ENCODE data around the gene KLK4. TPM values are rescaled to one million over a fixed set of nuclear protein-coding genes. Genes with fewer than 3 reads are reported as not detected.

The KLK4 gene
- total and polyA plus RNA-seq, 4 donors, result 0.03 to 0.26 TPM; not detected in 2

Other genes starting within 250 kb of the KLK4 start
- gene SHANK1, start 191.6 kb downstream of the KLK4 start, total RNA-seq, result 1 to 10 TPM in 1 of 2 donors, under 1 TPM in 1; 0.15 to 1.2 TPM
- gene SHANK1, start 191.6 kb downstream of the KLK4 start, polyA plus RNA-seq, result under 1 TPM; 0.18 to 0.24 TPM
- 10 to 100 TPM in 1 of 2 donors, 1 to 10 TPM in 1; 7.7 to 24.6 TPM for gene CLEC11A, start 188.0 kb downstream of the KLK4 start, total RNA-seq
- gene CLEC11A, start 188.0 kb downstream of the KLK4 start, polyA plus RNA-seq, result 10 to 100 TPM in 1 of 2 donors, 1 to 10 TPM in 1; 8.5 to 13.7 TPM
- not detected for gene GPR32, start 140.9 kb downstream of the KLK4 start, total RNA-seq
- gene GPR32, start 140.9 kb downstream of the KLK4 start, polyA plus RNA-seq, result not detected
- gene ACP4, start 121.0 kb downstream of the KLK4 start, total RNA-seq, result not detected
- gene ACP4, start 121.0 kb downstream of the KLK4 start, polyA plus RNA-seq, result not detected
- gene KLK1, start 87.6 kb downstream of the KLK4 start, total RNA-seq, result under 1 TPM in 1 of 2 donors, not detected in 1; 0.92 TPM
- gene KLK1, start 87.6 kb downstream of the KLK4 start, polyA plus RNA-seq, result under 1 TPM; 0.25 to 0.83 TPM
- gene KLK15, start 77.8 kb downstream of the KLK4 start, total RNA-seq, result not detected
- not detected for gene KLK15, start 77.8 kb downstream of the KLK4 start, polyA plus RNA-seq
- gene KLK3, start 56.5 kb downstream of the KLK4 start, total RNA-seq, result not detected
- not detected for gene KLK3, start 56.5 kb downstream of the KLK4 start, polyA plus RNA-seq
- not detected for gene KLK2, start 38.0 kb downstream of the KLK4 start, total RNA-seq
- not detected for gene KLK2, start 38.0 kb downstream of the KLK4 start, polyA plus RNA-seq
- under 1 TPM in 1 of 2 donors, not detected in 1; 0.60 TPM for gene KLK5, start 41.6 kb upstream of the KLK4 start, total RNA-seq
- under 1 TPM in 1 of 2 donors, not detected in 1; 0.06 TPM for gene KLK5, start 41.6 kb upstream of the KLK4 start, polyA plus RNA-seq
- not detected for gene KLK6, start 58.2 kb upstream of the KLK4 start, total RNA-seq
- not detected for gene KLK6, start 58.2 kb upstream of the KLK4 start, polyA plus RNA-seq
- under 1 TPM in 1 of 2 donors, not detected in 1; 0.31 TPM for gene KLK7, start 72.5 kb upstream of the KLK4 start, total RNA-seq
- gene KLK7, start 72.5 kb upstream of the KLK4 start, polyA plus RNA-seq, result under 1 TPM; 0.05 to 0.14 TPM
- not detected for gene KLK8, start 90.2 kb upstream of the KLK4 start, total RNA-seq
- under 1 TPM; 0.39 to 0.74 TPM for gene KLK8, start 90.2 kb upstream of the KLK4 start, polyA plus RNA-seq
- 10 to 100 TPM in 1 of 2 donors, 1 to 10 TPM in 1; 9.8 to 24.3 TPM for gene KLK10, start 108.3 kb upstream of the KLK4 start, total RNA-seq
- gene KLK10, start 108.3 kb upstream of the KLK4 start, polyA plus RNA-seq, result 10 to 100 TPM; 15.5 to 34.2 TPM
- gene KLK11, start 115.2 kb upstream of the KLK4 start, total RNA-seq, result 10 to 100 TPM; 14.1 to 38.6 TPM
- 10 to 100 TPM; 15.3 to 23.6 TPM for gene KLK11, start 115.2 kb upstream of the KLK4 start, polyA plus RNA-seq
- 10 to 100 TPM in 1 of 2 donors, 1 to 10 TPM in 1; 7.3 to 14.4 TPM for gene KLK12, start 123.6 kb upstream of the KLK4 start, total RNA-seq
- gene KLK12, start 123.6 kb upstream of the KLK4 start, polyA plus RNA-seq, result 1 to 10 TPM; 1.9 to 9.5 TPM
- gene KLK13, start 153.7 kb upstream of the KLK4 start, total RNA-seq, result 1 to 10 TPM in 1 of 2 donors, under 1 TPM in 1; 0.65 to 9.3 TPM
- gene KLK13, start 153.7 kb upstream of the KLK4 start, polyA plus RNA-seq, result 1 to 10 TPM; 1.7 to 4.5 TPM
- 1 to 10 TPM in 1 of 2 donors, under 1 TPM in 1; 0.46 to 3.9 TPM for gene KLK14, start 171.5 kb upstream of the KLK4 start, total RNA-seq
- gene KLK14, start 171.5 kb upstream of the KLK4 start, polyA plus RNA-seq, result 1 to 10 TPM in 1 of 2 donors, under 1 TPM in 1; 0.49 to 1.3 TPM
- 1 to 10 TPM; 3.2 to 9.8 TPM for gene CTU1, start 197.0 kb upstream of the KLK4 start, total RNA-seq
- 1 to 10 TPM; 2.5 to 4.4 TPM for gene CTU1, start 197.0 kb upstream of the KLK4 start, polyA plus RNA-seq
- gene SIGLEC9, start 213.5 kb upstream of the KLK4 start, total RNA-seq, result 10 to 100 TPM in 1 of 2 donors, 1 to 10 TPM in 1; 4.5 to 25.7 TPM
- gene SIGLEC9, start 213.5 kb upstream of the KLK4 start, polyA plus RNA-seq, result 10 to 100 TPM in 1 of 2 donors, 1 to 10 TPM in 1; 4.3 to 57.0 TPM
- gene SIGLEC7, start 230.9 kb upstream of the KLK4 start, total RNA-seq, result 10 to 100 TPM in 1 of 2 donors, 1 to 10 TPM in 1; 6.3 to 13.4 TPM
- 10 to 100 TPM in 1 of 2 donors, 1 to 10 TPM in 1; 2.1 to 29.3 TPM for gene SIGLEC7, start 230.9 kb upstream of the KLK4 start, polyA plus RNA-seq

Measured in lung (tissue), 4 donors.